Measurements from ENCODE around the gene RNF39.

RNF39 gene

DNA sequence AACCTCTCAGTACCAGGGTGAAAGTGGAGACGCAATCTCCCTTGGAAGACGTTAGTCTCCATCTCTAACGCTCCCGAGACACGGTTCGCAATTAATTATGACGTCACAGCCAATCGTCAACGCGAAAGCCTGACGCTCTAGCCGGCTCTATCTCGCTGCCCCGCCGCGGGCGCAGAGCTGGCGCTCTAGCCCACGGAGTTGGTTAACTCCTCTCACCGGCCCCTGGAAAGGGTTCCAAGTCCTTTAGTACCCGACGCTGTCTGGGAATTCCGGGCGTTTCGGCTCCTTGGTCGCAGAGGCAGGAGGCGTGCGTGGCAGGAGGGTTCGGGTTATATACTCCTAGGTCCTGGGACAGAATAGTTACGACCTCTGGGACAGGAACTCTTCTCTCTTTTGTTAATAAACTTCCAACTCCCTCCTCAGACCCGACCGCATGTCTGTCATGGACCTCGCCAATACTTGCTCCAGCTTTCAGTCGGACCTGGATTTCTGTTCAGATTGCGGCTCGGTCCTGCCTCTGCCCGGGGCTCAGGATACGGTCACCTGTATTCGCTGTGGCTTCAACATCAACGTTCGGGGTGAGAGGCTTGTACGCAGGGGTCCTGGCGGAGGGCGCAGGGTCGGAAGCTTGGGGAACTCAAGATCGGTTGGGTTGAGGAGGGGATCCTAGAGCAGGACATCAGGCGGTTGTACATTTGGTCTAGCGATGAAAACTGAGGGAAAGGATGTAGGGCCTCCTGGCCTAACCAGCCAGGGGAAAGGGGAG, 14.3 kb downstream of the RNF39 start, which contains the start of gene POLR1H:
POLR1H (plus strand) TSS at position 174 of the 766 bp plus-strand sequence; CDS start at position 434, 260 bp downstream.
- TF ChIP-seq ZNF384 (IDR thresholded peaks at IDR 0.05) (no peak), FOXM1 (IDR thresholded peaks at IDR 0.05; ENCODE audit: borderline replicate concordance) (no peak), ARNT (IDR thresholded peaks at IDR 0.05) (no peak), SUZ12 (IDR thresholded peaks at IDR 0.05) (no peak), FOXK2 (IDR thresholded peaks at IDR 0.05) (no peak), BHLHE40 (IDR thresholded peaks at IDR 0.05; ENCODE audit: borderline replicate concordance) (no peak), SP1 (IDR thresholded peaks at IDR 0.05) (no peak), L3MBTL2 (conservative IDR thresholded peaks at IDR 0.05) (peak; percentile 57; the same call in 1 of the 2 replicates), TARDBP (IDR thresholded peaks at IDR 0.05) (no peak), NFRKB (IDR thresholded peaks at IDR 0.05) (peak; percentile 33; the same call in 1 of the 2 replicates), ELF4 (IDR thresholded peaks at IDR 0.05) (peak; percentile 40), CTBP1 (IDR thresholded peaks at IDR 0.05; ENCODE audit: borderline replicate concordance) (no peak), FOXA1 (IDR thresholded peaks at IDR 0.05) (no peak), HDGF (IDR thresholded peaks at IDR 0.05; ENCODE audit: borderline replicate concordance) (no peak), LEF1 (IDR thresholded peaks at IDR 0.05; ENCODE audit: borderline replicate concordance) (no peak)
- TF ChIP-seq, protein P1, sequence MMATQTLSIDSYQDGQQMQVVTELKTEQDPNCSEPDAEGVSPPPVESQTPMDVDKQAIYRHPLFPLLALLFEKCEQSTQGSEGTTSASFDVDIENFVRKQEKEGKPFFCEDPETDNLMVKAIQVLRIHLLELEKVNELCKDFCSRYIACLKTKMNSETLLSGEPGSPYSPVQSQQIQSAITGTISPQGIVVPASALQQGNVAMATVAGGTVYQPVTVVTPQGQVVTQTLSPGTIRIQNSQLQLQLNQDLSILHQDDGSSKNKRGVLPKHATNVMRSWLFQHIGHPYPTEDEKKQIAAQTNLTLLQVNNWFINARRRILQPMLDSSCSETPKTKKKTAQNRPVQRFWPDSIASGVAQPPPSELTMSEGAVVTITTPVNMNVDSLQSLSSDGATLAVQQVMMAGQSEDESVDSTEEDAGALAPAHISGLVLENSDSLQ (IDR thresholded peaks at IDR 0.05): no peak; the same call in 1 of the 2 replicates
- CTCF ChIA-PET: interaction anchor here (1.2 kb wide), 1 partner anchor 71 kb away, joined by 3 read pairs; no protein-coding TSS in a partner anchor
- POLR2A ChIA-PET: interaction anchor here (0.6 to 2.7 kb wide), 24 partner anchors 9 to 428 kb away, joined by 3 to 20 read pairs (median 3); partner anchors contain the start of genes RPP21, TRIM26 and TRIM31
- peak; percentile 93 for DNase-seq (ENCODE audit: extremely low spot score)

DNA sequence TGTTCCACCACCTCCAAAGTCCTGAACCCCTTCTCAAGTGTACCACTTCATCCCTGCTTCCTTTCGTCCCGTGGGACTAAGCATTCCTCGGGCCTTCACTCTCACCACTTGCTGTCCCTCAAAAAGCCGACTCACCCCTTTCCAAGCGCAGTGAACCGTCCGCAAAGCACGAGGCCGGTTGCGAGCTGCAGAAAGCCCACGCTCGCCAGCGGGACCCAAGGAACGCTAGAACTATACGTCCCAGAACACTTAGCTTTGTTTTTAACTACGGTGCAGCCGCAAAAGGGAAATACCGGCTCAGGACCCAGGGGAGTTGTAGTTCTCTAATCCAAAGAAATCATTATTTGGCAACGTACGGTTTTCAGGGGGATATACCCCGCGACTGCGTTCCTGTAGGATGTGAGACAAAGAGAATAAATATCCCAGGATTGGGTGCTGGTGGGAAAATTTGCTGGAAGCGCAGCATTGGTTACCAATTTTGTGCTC, 14.9 kb downstream of the RNF39 start:
- POLR2A ChIA-PET: interaction anchor here (0.7 to 2.7 kb wide), 23 partner anchors 8 to 427 kb away, joined by 3 to 20 read pairs (median 3); partner anchors contain the start of genes RPP21 and TRIM26
- CTCF ChIA-PET: interaction anchor here (1.2 kb wide), 1 partner anchor 71 kb away, joined by 3 read pairs; no protein-coding TSS in a partner anchor
- peak; percentile 36 for DNase-seq (ENCODE audit: extremely low spot score)
- TF ChIP-seq TARDBP (IDR thresholded peaks at IDR 0.05): no peak
- peak; percentile 67 for TF ChIP-seq L3MBTL2 (conservative IDR thresholded peaks at IDR 0.05)

DNA sequence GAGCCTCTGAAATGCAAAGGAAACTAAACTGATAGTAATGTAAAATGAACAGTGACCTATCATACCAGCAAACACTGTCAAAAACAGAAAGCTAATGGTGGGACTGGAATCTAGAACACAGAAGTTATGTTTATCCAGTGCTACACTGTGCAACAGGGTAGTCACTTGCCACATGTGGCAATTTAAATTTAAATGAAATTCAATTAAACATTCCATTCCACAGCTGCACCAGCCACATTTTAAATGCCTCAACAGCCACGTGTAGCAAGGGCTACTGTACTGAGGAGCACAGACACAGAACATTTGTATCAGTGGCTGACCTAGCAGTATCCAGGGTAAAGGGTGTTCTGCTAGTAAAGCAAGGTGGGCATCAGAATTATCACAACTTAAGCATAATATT, 20.1 kb downstream of the RNF39 start:
- no peak for DNase-seq (ENCODE audit: extremely low spot score)
- ChIA-PET CTCF (no interaction called here), POLR2A (interaction anchor here (1.1 kb wide), 1 partner anchor 11 kb away, joined by 3 read pairs; no protein-coding TSS in a partner anchor)
- TF ChIP-seq TARDBP (IDR thresholded peaks at IDR 0.05): no peak
- no peak for TF ChIP-seq FOXA1 (IDR thresholded peaks at IDR 0.05)
- TF ChIP-seq ARNT (IDR thresholded peaks at IDR 0.05): no peak
- TF ChIP-seq L3MBTL2 (conservative IDR thresholded peaks at IDR 0.05): no peak
- no peak for TF ChIP-seq FOXK2 (IDR thresholded peaks at IDR 0.05)
- TF ChIP-seq CTBP1 (IDR thresholded peaks at IDR 0.05; ENCODE audit: borderline replicate concordance): no peak
- TF ChIP-seq BHLHE40 (IDR thresholded peaks at IDR 0.05; ENCODE audit: borderline replicate concordance): no peak
- no peak for TF ChIP-seq ZNF384 (IDR thresholded peaks at IDR 0.05)
- TF ChIP-seq SP1 (IDR thresholded peaks at IDR 0.05): no peak
- no peak for TF ChIP-seq HDGF (IDR thresholded peaks at IDR 0.05; ENCODE audit: borderline replicate concordance)
- TF ChIP-seq ELF4 (IDR thresholded peaks at IDR 0.05): no peak
- no peak for TF ChIP-seq SUZ12 (IDR thresholded peaks at IDR 0.05)
- no peak for TF ChIP-seq NFRKB (IDR thresholded peaks at IDR 0.05)
- no peak for TF ChIP-seq FOXM1 (IDR thresholded peaks at IDR 0.05; ENCODE audit: borderline replicate concordance)
- no peak for TF ChIP-seq LEF1 (IDR thresholded peaks at IDR 0.05; ENCODE audit: borderline replicate concordance)
- TF ChIP-seq, protein P1 (IDR thresholded peaks at IDR 0.05): no peak

DNA sequence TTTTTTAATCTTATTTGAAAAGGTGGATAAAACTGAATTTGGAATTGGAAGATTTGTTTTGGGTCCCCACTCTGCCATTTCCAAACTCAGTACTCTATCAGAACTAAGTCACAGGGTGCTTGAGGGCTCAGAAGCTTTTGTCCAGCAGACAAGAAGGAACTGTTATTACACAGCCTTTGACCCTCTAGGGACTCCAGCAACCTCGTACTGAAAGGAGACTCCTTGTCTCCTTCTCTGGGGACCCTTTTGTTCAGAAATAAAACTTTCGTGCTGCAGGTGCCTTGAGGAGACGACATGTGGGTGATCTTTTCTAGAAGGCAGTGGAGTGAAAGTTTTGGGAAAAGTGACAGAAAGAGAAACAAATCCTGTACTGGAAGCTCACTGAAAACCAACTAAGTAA, 21.9 kb downstream of the RNF39 start:
- no peak for TF ChIP-seq BHLHE40 (IDR thresholded peaks at IDR 0.05; ENCODE audit: borderline replicate concordance)
- TF ChIP-seq HDGF (IDR thresholded peaks at IDR 0.05; ENCODE audit: borderline replicate concordance): no peak
- TF ChIP-seq ARNT (IDR thresholded peaks at IDR 0.05): no peak
- TF ChIP-seq NFRKB (IDR thresholded peaks at IDR 0.05): no peak
- no peak for TF ChIP-seq ELF4 (IDR thresholded peaks at IDR 0.05)
- TF ChIP-seq FOXK2 (IDR thresholded peaks at IDR 0.05): no peak
- TF ChIP-seq L3MBTL2 (conservative IDR thresholded peaks at IDR 0.05): no peak
- TF ChIP-seq FOXA1 (IDR thresholded peaks at IDR 0.05): no peak
- no peak for TF ChIP-seq LEF1 (IDR thresholded peaks at IDR 0.05; ENCODE audit: borderline replicate concordance)
- TF ChIP-seq, protein P1 (IDR thresholded peaks at IDR 0.05): no peak
- TF ChIP-seq SP1 (IDR thresholded peaks at IDR 0.05): no peak
- TF ChIP-seq ZNF384 (IDR thresholded peaks at IDR 0.05): no peak
- TF ChIP-seq SUZ12 (IDR thresholded peaks at IDR 0.05): no peak
- TF ChIP-seq FOXM1 (IDR thresholded peaks at IDR 0.05; ENCODE audit: borderline replicate concordance): no peak
- TF ChIP-seq TARDBP (IDR thresholded peaks at IDR 0.05): no peak
- no peak for TF ChIP-seq CTBP1 (IDR thresholded peaks at IDR 0.05; ENCODE audit: borderline replicate concordance)
- POLR2A ChIA-PET: interaction anchor here (2.2 kb wide), 1 partner anchor 8 kb away, joined by 11 read pairs; the partner anchor contains the start of gene POLR1H
- no peak for DNase-seq (ENCODE audit: extremely low spot score)
- CTCF ChIA-PET: no interaction called here

DNA sequence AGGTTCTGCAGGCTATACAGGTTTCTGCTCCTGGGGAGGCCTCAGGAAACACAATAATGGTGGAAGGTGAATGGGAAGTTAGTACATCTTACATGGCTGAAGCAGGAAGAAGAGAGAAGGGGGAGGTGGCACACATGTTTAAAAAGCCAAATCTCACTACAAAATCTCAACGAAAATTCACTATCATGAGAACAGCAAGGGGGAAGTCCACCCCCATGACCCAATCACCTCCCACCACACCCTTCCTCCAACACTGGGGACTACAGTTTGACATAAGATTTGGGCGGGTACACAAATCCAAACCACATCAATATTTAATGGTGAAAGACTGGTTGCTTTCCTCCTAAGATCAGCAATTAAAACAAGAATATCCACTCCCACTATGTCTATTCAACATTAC, 28.3 kb downstream of the RNF39 start:
- POLR2A ChIA-PET: no interaction called here
- CTCF ChIA-PET: interaction anchor here (0.8 kb wide), 1 partner anchor 10 kb away, joined by 8 read pairs; no protein-coding TSS in a partner anchor
- no peak for TF ChIP-seq L3MBTL2 (conservative IDR thresholded peaks at IDR 0.05)
- TF ChIP-seq FOXM1 (IDR thresholded peaks at IDR 0.05; ENCODE audit: borderline replicate concordance): no peak
- no peak for DNase-seq (ENCODE audit: extremely low spot score)
